ENCODE results near the gene DDTL. TPM values are rescaled to one million over a fixed set of nuclear protein-coding genes. Genes with fewer than 3 reads are reported as not detected.
"Not testable (repeated sequence)": the region's sequence is repeated elsewhere in the genome, so short reads cannot be mapped to it uniquely, and the experiment has no call there.

DDTL gene
- total RNA-seq, 1 donor, result 3.8 TPM

DNA sequence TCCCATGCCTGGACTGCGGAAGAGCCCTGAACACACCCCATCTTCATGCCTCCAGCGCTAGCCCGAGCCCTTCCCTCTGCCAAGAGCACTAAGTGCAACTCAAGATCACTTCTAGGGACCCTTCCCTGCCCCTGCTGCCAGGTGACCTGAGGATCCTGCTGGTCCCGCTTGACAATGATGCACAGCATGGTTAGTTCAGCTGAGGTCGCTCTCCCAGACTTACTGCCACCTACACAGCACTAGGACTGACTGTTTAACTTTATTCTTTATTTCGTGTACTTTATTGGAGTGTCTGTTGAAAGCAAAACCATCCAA is 11.7 kb upstream of the DDTL start:
- H3K9me3 ChIP-seq (ENCODE audit: low read depth, low read length); H3K4me3 ChIP-seq (ENCODE audit: low read length); H3K4me1 ChIP-seq (ENCODE audit: insufficient read depth, low read length); H3K27me3 ChIP-seq (ENCODE audit: insufficient read depth, low read length): not testable (repeated sequence)

DNA sequence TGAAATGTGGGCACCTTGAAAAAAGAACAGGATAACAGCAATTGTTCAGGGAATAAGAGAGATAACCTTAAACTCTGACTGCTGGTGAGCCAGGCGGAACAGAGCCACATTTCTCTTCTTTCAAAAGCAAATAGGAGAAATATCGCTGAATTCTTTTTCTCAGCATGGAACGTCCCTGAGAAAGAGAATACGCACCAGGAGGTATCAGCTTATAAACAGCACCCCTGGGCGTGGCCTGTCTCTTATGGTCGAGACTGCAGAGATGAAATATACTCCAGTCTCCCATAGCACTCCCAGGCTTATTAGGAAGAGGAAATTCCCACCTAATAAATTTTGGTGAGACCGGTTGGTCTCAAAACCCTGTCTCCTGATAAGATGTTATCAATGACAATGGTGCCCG is 10.8 kb upstream of the DDTL start:
- not testable (repeated sequence) for H3K27me3 ChIP-seq (ENCODE audit: insufficient read depth, low read length); H3K4me1 ChIP-seq (ENCODE audit: insufficient read depth, low read length); H3K9me3 ChIP-seq (ENCODE audit: low read depth, low read length); H3K4me3 ChIP-seq (ENCODE audit: low read length)

GRCh38 chr22:23956301-23956900 is 10.3 kb upstream of the DDTL start:
- not testable (repeated sequence) for H3K27me3 ChIP-seq (ENCODE audit: insufficient read depth, low read length); H3K4me1 ChIP-seq (ENCODE audit: insufficient read depth, low read length); H3K9me3 ChIP-seq (ENCODE audit: low read depth, low read length); H3K4me3 ChIP-seq (ENCODE audit: low read length)

GRCh38 chr22:23961084-23961771 is 5.5 kb upstream of the DDTL start, which contains the start of gene GSTT2B:
Gene GSTT2B, minus strand, starts transcription at chr22:23961195. Its CDS starts 64 bp downstream, at chr22:23961131.
- not testable (repeated sequence) for H3K4me3 ChIP-seq (ENCODE audit: low read length); H3K27me3 ChIP-seq (ENCODE audit: insufficient read depth, low read length); H3K4me1 ChIP-seq (ENCODE audit: insufficient read depth, low read length); H3K9me3 ChIP-seq (ENCODE audit: low read depth, low read length)

DNA sequence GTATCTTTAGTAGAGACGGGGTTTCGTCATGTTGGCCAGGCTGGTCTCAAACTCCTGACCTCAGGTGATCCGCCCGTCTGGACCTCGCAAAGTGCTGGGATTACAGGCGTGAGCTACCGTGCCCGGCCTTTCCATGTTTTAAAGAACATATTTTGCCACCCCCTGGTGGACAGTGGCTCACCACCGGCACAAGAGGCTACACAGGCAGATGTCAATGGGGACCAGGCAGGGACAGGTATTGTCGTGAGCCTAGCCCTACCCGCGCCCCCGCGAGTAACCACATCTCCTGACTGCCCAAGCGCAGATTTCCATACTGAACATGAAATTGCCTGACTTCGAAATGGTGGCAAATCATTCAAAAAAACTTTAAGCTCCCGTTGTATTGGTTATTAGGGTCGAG is 594 bp upstream of the DDTL start:
- not testable (repeated sequence) for H3K4me1 ChIP-seq (ENCODE audit: insufficient read depth, low read length); H3K27me3 ChIP-seq (ENCODE audit: insufficient read depth, low read length); H3K9me3 ChIP-seq (ENCODE audit: low read depth, low read length); H3K4me3 ChIP-seq (ENCODE audit: low read length)

DNA sequence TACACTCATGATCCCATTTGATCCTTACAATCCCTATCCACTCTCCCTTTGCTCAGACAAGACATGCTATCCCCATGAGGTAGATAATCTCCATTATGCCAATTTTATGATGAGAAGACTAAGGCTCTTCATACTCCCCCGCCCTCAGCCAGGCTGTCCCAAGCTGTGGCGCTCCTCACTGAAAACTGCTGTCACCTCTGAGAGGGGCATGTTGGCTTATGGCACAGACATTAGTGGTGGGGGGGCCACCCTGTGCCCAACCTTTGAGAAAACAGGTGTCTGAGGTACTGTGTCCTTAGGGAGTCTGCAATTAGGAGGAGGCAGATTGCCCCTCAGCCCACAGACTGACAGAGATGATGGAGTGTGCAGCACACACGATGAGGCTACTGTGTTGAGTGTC is 2.4 kb downstream of the DDTL start:
- no peaks in the 10 kb centered on the region for H3K27me3 ChIP-seq (ENCODE audit: insufficient read depth, low read length)
- H3K4me1 ChIP-seq (ENCODE audit: insufficient read depth, low read length), result no peaks in the 10 kb centered on the region
- H3K9me3 ChIP-seq (ENCODE audit: low read depth, low read length), result no peaks in the 10 kb centered on the region
- H3K4me3 ChIP-seq (ENCODE audit: low read length), result no peak overlapping the region

DNA sequence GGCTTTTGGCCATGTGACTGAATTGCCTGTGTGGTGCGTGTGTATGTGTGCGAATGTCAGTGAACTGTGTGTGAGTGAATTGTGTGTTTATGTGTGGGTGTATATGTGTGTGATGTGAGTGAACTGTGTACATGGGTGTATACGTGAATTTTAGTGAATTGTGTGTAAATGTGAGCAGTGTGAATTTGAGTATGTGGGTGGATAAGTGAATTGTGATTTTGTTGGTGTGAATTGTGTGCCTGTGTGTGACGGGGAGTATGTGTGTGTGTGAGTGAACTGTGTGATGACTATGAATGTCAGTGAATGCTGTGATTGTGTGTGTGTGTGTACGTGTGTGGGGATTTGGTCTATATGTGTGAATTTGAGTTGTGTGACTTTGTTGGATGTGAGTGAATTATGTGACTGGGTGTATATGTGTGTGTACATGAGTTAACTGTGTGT is 3.5 kb downstream of the DDTL start:
- Histone ChIP-seq H3K4me3 (ENCODE audit: low read length) (no peak overlapping the region), H3K9me3 (ENCODE audit: low read depth, low read length) (no peaks in the 10 kb centered on the region), H3K27me3 (ENCODE audit: insufficient read depth, low read length) (no peaks in the 10 kb centered on the region), H3K4me1 (ENCODE audit: insufficient read depth, low read length) (no peaks in the 10 kb centered on the region)

GRCh38 chr22:23970816-23971486 is 4.3 kb downstream of the DDTL start:
- H3K4me3 ChIP-seq (ENCODE audit: low read length), result no peak overlapping the region
- H3K27me3 ChIP-seq (ENCODE audit: insufficient read depth, low read length), result no peaks in the 10 kb centered on the region
- no peaks in the 10 kb centered on the region for H3K9me3 ChIP-seq (ENCODE audit: low read depth, low read length)
- no peaks in the 10 kb centered on the region for H3K4me1 ChIP-seq (ENCODE audit: insufficient read depth, low read length)

DNA sequence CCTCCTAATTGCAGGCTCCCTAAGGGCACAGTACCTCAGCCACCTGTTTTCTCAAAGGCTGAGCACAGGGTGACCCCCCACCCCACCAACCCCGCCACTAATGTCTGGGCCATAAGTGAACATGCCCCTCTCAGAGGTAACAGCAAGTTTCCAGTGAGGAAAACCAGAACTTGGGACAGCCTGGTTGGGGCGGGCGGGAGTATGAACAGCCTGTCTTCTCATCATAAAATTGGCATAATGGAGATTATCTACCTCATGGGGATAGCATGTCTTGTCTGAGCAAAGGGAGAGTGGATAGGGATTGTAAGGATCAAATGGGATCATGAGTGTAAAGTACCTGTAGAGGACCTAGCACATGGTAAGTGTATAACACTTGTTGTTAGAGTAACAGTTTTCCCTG is 5.2 kb downstream of the DDTL start:
- H3K27me3 ChIP-seq (ENCODE audit: insufficient read depth, low read length); H3K9me3 ChIP-seq (ENCODE audit: low read depth, low read length); H3K4me1 ChIP-seq (ENCODE audit: insufficient read depth, low read length); H3K4me3 ChIP-seq (ENCODE audit: low read length): not testable (repeated sequence)

DNA sequence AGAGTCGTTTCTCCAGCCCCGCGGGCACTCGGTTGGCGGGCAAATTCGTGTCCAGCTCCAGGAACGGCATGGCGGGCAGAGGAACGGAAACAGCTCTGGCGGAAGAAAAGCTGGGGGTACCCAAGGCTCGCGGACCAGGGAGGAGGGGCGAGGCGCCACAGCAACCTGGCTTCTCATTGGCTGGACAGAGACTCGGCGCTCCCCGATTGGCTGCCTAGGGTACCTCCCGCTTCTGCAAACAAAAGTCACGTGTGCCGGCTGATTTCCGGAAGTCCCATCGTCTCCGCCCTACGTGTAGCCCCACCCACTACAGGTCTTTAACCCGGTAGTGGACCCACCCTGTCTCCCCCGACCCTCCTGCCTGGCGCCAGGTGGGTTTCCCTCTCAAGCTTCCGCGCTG is 7.7 kb downstream of the DDTL start, which contains the start of gene DDT:
Gene DDT (minus strand): TSS at position 97 of the 400 bp plus-strand sequence. CDS start 27 bp downstream, at position 70.
- H3K4me3 ChIP-seq (ENCODE audit: low read length); H3K4me1 ChIP-seq (ENCODE audit: insufficient read depth, low read length); H3K27me3 ChIP-seq (ENCODE audit: insufficient read depth, low read length); H3K9me3 ChIP-seq (ENCODE audit: low read depth, low read length): not testable (repeated sequence)

- not testable (repeated sequence) for H3K27me3 ChIP-seq (ENCODE audit: insufficient read depth, low read length); H3K4me1 ChIP-seq (ENCODE audit: insufficient read depth, low read length); H3K4me3 ChIP-seq (ENCODE audit: low read length); H3K9me3 ChIP-seq (ENCODE audit: low read depth, low read length)
Observed at GRCh38 chr22:23974836-23975352, 8.2 kb downstream of the DDTL start.

DNA sequence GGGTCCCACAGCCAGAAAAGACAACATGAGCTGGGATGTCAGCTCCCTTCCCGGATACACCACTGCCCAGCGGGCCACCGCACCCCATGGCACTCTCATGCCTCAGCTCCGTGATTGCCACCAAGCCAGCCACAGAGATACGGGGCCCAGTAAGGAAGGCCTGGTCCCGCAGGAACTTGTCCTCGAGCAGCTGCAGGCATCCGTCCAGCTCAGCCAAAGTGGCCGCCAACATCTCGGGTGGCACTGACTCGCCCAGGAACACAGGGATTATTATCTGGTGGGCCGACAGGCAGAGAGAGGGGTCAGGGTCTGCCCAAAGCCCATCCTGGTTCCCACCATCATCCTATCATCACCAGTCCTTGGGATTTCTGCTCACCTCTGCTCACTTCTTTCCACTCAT is 10.6 kb downstream of the DDTL start:
- not testable (repeated sequence) for H3K9me3 ChIP-seq (ENCODE audit: low read depth, low read length); H3K4me3 ChIP-seq (ENCODE audit: low read length); H3K4me1 ChIP-seq (ENCODE audit: insufficient read depth, low read length)

DNA sequence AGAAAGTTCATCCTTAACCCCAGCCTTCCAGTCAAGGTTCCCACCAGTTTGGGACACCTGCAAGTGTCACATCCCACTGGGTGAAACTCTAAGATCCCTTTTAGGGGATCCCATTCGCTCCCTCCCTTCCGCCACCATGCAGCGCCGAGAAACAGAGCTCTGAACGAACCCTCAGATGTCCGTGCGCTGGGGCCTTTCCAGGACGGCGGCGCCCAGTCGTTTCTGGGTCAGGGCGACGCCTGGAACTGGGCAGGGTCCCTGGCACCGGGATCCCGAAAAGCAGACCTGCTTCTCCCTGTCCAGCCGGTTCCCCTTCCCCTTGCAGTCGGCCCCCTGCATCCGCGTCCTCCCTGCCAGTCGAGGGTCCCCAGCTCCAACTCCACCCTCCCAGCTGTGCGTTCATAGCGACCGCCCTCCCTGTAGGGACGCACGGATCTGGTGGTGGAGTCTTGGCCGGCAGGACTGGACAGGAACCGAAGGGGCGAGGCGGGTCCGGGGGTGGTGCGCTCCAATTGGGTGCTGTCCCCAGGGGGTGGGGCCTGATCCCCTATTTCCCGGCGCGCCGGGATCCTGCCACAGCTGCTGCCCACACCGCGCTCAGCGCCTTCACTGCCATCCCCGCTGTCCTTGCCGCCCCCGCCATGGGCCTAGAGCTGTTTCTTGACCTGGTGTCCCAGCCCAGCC is 13.0 kb downstream of the DDTL start, which contains the start of gene GSTT2:
Gene GSTT2 (plus strand): TSS at position 578 of the 684 bp plus-strand sequence.
- not testable (repeated sequence) for H3K9me3 ChIP-seq (ENCODE audit: low read depth, low read length); H3K4me1 ChIP-seq (ENCODE audit: insufficient read depth, low read length); H3K27me3 ChIP-seq (ENCODE audit: insufficient read depth, low read length); H3K4me3 ChIP-seq (ENCODE audit: low read length)

More for the DNA sequence above, 10.6 kb downstream of the DDTL start:
- H3K27me3 ChIP-seq (ENCODE audit: insufficient read depth, low read length), result not testable (repeated sequence)

DNA sequence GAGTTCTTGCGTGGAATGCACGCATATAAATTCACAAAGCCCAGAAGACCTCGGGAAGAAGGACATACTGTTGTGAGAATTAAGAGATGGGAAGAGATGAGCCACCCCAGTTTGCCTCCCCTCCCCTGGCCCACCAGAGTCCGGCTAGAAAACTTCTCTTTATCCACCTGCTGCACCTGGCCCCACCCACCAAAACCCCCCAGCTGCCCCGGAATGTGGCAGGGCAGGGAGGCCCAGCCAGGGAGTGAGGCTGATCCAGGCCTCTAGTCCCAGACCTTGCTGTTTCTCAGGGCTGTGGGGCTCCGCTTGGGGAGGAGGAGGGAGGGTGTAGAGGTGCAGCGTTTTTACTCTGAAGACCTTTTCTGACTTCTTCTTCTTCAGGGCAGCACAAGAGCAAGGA is 13.9 kb downstream of the DDTL start:
- H3K27me3 ChIP-seq (ENCODE audit: insufficient read depth, low read length); H3K9me3 ChIP-seq (ENCODE audit: low read depth, low read length); H3K4me1 ChIP-seq (ENCODE audit: insufficient read depth, low read length); H3K4me3 ChIP-seq (ENCODE audit: low read length): not testable (repeated sequence)

- no peaks in the 10 kb centered on the region for H3K27me3 ChIP-seq (ENCODE audit: insufficient read depth, low read length)
- no peaks in the 10 kb centered on the region for H3K4me1 ChIP-seq (ENCODE audit: insufficient read depth, low read length)
- no peaks in the 10 kb centered on the region for H3K9me3 ChIP-seq (ENCODE audit: low read depth, low read length)
- H3K4me3 ChIP-seq (ENCODE audit: low read length), result no peak overlapping the region
Observed at GRCh38 chr22:23984430-23984829, 17.7 kb downstream of the DDTL start.

Measured in mononuclear cell (primary cell).